GM23248 (cell line): ENCODE results near the gene KNSTRN. TPM values are rescaled to one million over a fixed set of nuclear protein-coding genes. Genes with fewer than 3 reads are reported as not detected.

Source experiments
- DNase-seq: peaks from one replicate; pipeline ENCODE4 v3.0.0-alpha.2; 2015
- H2AFZ ChIP-seq: fragments of 200-600 bp; sonication (generic); 2 replicates; pipeline ENCODE4 v1.6.1; 2016; ENCODE audit warnings: antibody characterized with exemption
- H3F3A ChIP-seq: fragments of 200-600 bp; sonication (generic); 2 replicates; pipeline ENCODE4 v1.6.1; 2016; ENCODE audit warnings: mild to moderate bottlenecking, antibody characterized with exemption, mixed run types; ENCODE audit not compliant: insufficient read depth
- H3K27ac ChIP-seq: fragments of 200-600 bp; sonication (generic); 2 replicates; pipeline ENCODE4 v1.5.1; 2016; ENCODE audit warnings: mild to moderate bottlenecking
- H3K27me3 ChIP-seq: fragments of 200-600 bp; sonication (generic); replicated peaks from 2 replicates; pipeline ENCODE4 v1.6.1; 2016; ENCODE audit warnings: mild to moderate bottlenecking; ENCODE audit not compliant: insufficient read depth
- H3K36me3 ChIP-seq: fragments of 200-600 bp; sonication (generic); 2 replicates; pipeline ENCODE4 v1.6.1; 2016; ENCODE audit warnings: low read depth, mild to moderate bottlenecking
- H3K4me1 ChIP-seq: fragments of 200-600 bp; sonication (generic); 2 replicates; pipeline ENCODE4 v1.6.1; 2016; ENCODE audit warnings: mild to moderate bottlenecking; ENCODE audit not compliant: insufficient read depth
- H3K4me2 ChIP-seq: fragments of 200-600 bp; sonication (generic); one replicate; pipeline ENCODE4 v1.6.1; 2016; ENCODE audit warnings: mild to moderate bottlenecking; ENCODE audit not compliant: unreplicated experiment
- H3K4me3 ChIP-seq: fragments of 200-600 bp; sonication (generic); 2 replicates; pipeline ENCODE4 v1.5.1; 2016; ENCODE audit warnings: mild to moderate bottlenecking
- H3K79me2 ChIP-seq: fragments of 200-600 bp; sonication (generic); 2 replicates; pipeline ENCODE4 v1.6.1; 2016; ENCODE audit warnings: mild to moderate bottlenecking; ENCODE audit not compliant: insufficient read depth
- H3K9ac ChIP-seq: fragments of 200-600 bp; sonication (generic); 2 replicates; pipeline ENCODE4 v1.6.1; 2016; ENCODE audit warnings: mild to moderate bottlenecking
- H3K9me2 ChIP-seq: fragments of 200-600 bp; sonication (generic); 2 replicates; pipeline ENCODE4 v1.6.1; 2016; ENCODE audit warnings: mixed run types, mild to moderate bottlenecking, moderate library complexity; ENCODE audit not compliant: insufficient read depth
- H3K9me3 ChIP-seq: fragments of 200-600 bp; sonication (generic); one replicate; pipeline ENCODE4 v1.6.1; 2017; ENCODE audit warnings: low read depth
- H4K20me1 ChIP-seq: fragments of 200-600 bp; sonication (generic); 2 replicates; pipeline ENCODE4 v1.6.0; 2016; ENCODE audit not compliant: insufficient read depth
- EZH2 ChIP-seq: fragments of 200-600 bp; sonication (generic); IDR thresholded peaks from 2 replicates; pipeline ENCODE4 v1.6.1; 2018; ENCODE audit warnings: antibody characterized with exemption, mild to moderate bottlenecking; ENCODE audit not compliant: insufficient read depth, poor library complexity, severe bottlenecking
- EZH2phosphoT487 ChIP-seq: fragments of 200-600 bp; sonication (generic); IDR thresholded peaks from 2 replicates; pipeline ENCODE4 v1.6.1; 2018; ENCODE audit warnings: antibody characterized with exemption, moderate library complexity, mild to moderate bottlenecking, low read depth; ENCODE audit not compliant: insufficient read depth
- WGBS, 2 experiments: methylation state at CpG; one replicate each; pipeline ENCODE4 v1.1.6; 2015 to 2017; ENCODE audit warnings: low lambda C conversion rate in 2 of 2, low coverage in 1 of 2; ENCODE audit errors: missing lambda C conversion rate in 2 of 2; 5-methylcytosine and 5-hydroxymethylcytosine counted together
- in situ Hi-C: fragments of 300-500 bp; cut with MboI; formaldehyde crosslinking; loops from 2 replicates; pipeline ENCODE4 v1.15.0; 2020
- polyA plus RNA-seq: library from polyadenylated mRNA; unstranded; fragments of >200 nt; fragmentation: Nextera tagmentation; extraction: Ambion mirVana; gene quantifications from 2 replicates; pipeline ENCODE4 v1.2.1, GENCODE V29; 2016
- total RNA-seq: library from RNA; depleted of rRNA; stranded (reverse); fragments of >200 nt; shearing (Covaris generic); gene quantifications from 2 replicates; pipeline ENCODE4 v1.2.3, GENCODE V29; 2014

The KNSTRN gene
- total and polyA plus RNA-seq, 2 experiments from 2014 or later: 31.1 to 37.7 TPM

GRCh38 chr15:40366457-40367370, 15.8 kb upstream of the KNSTRN start:
- DNase-seq: no peak
- no peak overlapping the region for H3K27ac ChIP-seq
- H3K4me3 ChIP-seq: no peak overlapping the region
- no peaks in the 10 kb centered on the region for H3K9me3 ChIP-seq
- no peaks in the 10 kb centered on the region for H3K4me1 ChIP-seq
- no peaks in the 10 kb centered on the region for H3K9me2 ChIP-seq
- 83 to 86% methylated on average over 13 to 14 of the region's 14 CpGs for WGBS, 2 experiments
- H2AFZ ChIP-seq: no peak overlapping the region
- no peaks in the 10 kb centered on the region for H3K36me3 ChIP-seq
- no peak overlapping the region for H3K9ac ChIP-seq
- H3F3A ChIP-seq: no peaks in the 10 kb centered on the region
- no peaks in the 10 kb centered on the region for H4K20me1 ChIP-seq
- TF ChIP-seq EZH2phosphoT487 (no peak), EZH2 (no peak)
- in situ Hi-C loops: no loop called here
- no peaks in the 10 kb centered on the region; the same call in 1 of the 2 replicates for H3K27me3 ChIP-seq
- no peak overlapping the region for H3K4me2 ChIP-seq
- H3K79me2 ChIP-seq: no peaks in the 10 kb centered on the region

GRCh38 chr15:40367371-40367685, 15.2 kb upstream of the KNSTRN start:
- no peak for DNase-seq
- H4K20me1 ChIP-seq: no peaks in the 10 kb centered on the region
- H3K4me2 ChIP-seq: peak overlapping the region; percentile 12
- TF ChIP-seq EZH2 (no peak), EZH2phosphoT487 (no peak)
- H3K27me3 ChIP-seq: no peaks in the 10 kb centered on the region
- no peaks in the 10 kb centered on the region for H3F3A ChIP-seq
- H3K9me2 ChIP-seq: no peaks in the 10 kb centered on the region
- no peaks in the 10 kb centered on the region for H3K79me2 ChIP-seq
- in situ Hi-C loops: no loop called here
- no peak overlapping the region for H3K4me3 ChIP-seq
- no peaks in the 10 kb centered on the region for H3K9me3 ChIP-seq
- 68 to 84% methylated on average over 5 of the region's 5 CpGs for WGBS, 2 experiments
- H3K36me3 ChIP-seq: no peaks in the 10 kb centered on the region
- H3K9ac ChIP-seq: no peak overlapping the region
- no peak overlapping the region for H2AFZ ChIP-seq
- no peaks in the 10 kb centered on the region for H3K4me1 ChIP-seq
- H3K27ac ChIP-seq: no peak overlapping the region

GRCh38 chr15:40367686-40368611, 14.6 kb upstream of the KNSTRN start:
- WGBS, 2 experiments: 16 to 23% methylated on average over 52 to 71 of the region's 91 CpGs
- H3F3A ChIP-seq: no peaks in the 10 kb centered on the region
- in situ Hi-C loops: no loop called here
- H3K36me3 ChIP-seq: no peaks in the 10 kb centered on the region
- H3K4me3 ChIP-seq: peak overlapping the region; percentile 53; the same call in 1 of the 2 replicates
- H4K20me1 ChIP-seq: no peaks in the 10 kb centered on the region
- H3K27ac ChIP-seq: no peak overlapping the region
- no peaks in the 10 kb centered on the region for H3K9me3 ChIP-seq
- no peaks in the 10 kb centered on the region for H3K79me2 ChIP-seq
- no peak for TF ChIP-seq EZH2phosphoT487
- TF ChIP-seq EZH2: no peak
- peak overlapping the region; percentile 16; the same call in 1 of the 2 replicates for H3K9ac ChIP-seq
- H3K9me2 ChIP-seq: no peaks in the 10 kb centered on the region
- no peaks in the 10 kb centered on the region for H3K27me3 ChIP-seq
- H3K4me1 ChIP-seq: no peaks in the 10 kb centered on the region
- peak; percentile 96 for DNase-seq
- peak overlapping the region; percentile 85 for H2AFZ ChIP-seq
- peak overlapping the region; percentile 12 for H3K4me2 ChIP-seq

GRCh38 chr15:40368719-40369473, 13.6 kb upstream of the KNSTRN start:
- Histone ChIP-seq H4K20me1 (no peaks in the 10 kb centered on the region), H3K4me2 (no peak overlapping the region), H3K79me2 (no peaks in the 10 kb centered on the region), H3K4me3 (no peak overlapping the region), H3K9me2 (no peaks in the 10 kb centered on the region), H3K27ac (no peak overlapping the region), H3K9ac (0 out of 2 replicates have a peak overlapping the region, but pooled peaks have one; percentile 16), H3F3A (no peaks in the 10 kb centered on the region), H3K36me3 (no peaks in the 10 kb centered on the region), H3K9me3 (no peaks in the 10 kb centered on the region), H3K27me3 (no peaks in the 10 kb centered on the region), H3K4me1 (no peaks in the 10 kb centered on the region), H2AFZ (0 out of 2 replicates have a peak overlapping the region, but pooled peaks have one; percentile 85)
- in situ Hi-C loops: no loop called here
- no peak for TF ChIP-seq EZH2
- TF ChIP-seq EZH2phosphoT487: no peak
- WGBS, 2 experiments: 95 to 96% methylated on average over 23 to 24 of the region's 24 CpGs
- DNase-seq: no peak
